Tibial artery (tissue), 4 donors: ENCODE results near the gene MTX2.
"Not testable (repeated sequence)": the region's sequence is repeated elsewhere in the genome, so short reads cannot be mapped to it uniquely, and the experiment has no call there.

Source experiments
- DNase-seq, 2 donors: peaks; one replicate each; pipeline ENCODE4 v3.0.0-alpha.2; 2019
- H3K27ac ChIP-seq, 2 donors: fragments of 200-600 bp; sonication (generic) in 1 of 2; 1 replicate in 1 of 2; 2 replicates in 1 of 2; pipeline ENCODE4 v1.5.1; 2018 to 2019; ENCODE audit warnings: mild to moderate bottlenecking in 1 of 2
- H3K27me3 ChIP-seq, 2 donors: fragments of 200-600 bp; sonication (generic) in 1 of 2; one replicate each; pipeline versions ENCODE4 v1.5.1 to v1.6.0; 2016 to 2019
- H3K36me3 ChIP-seq, 3 donors: fragments of 200-600 bp; sonication (generic) in 2 of 3; one replicate each; pipeline ENCODE4 v1.5.1; 2016 to 2019; ENCODE audit warnings: mild to moderate bottlenecking in 2 of 3
- H3K4me1 ChIP-seq, 4 donors: fragments of 200-600 bp; sonication (generic) in 2 of 4; 1 replicate in 3 of 4; 2 replicates in 1 of 4; pipeline ENCODE4 v1.5.1; 2016 to 2019
- H3K4me3 ChIP-seq, 2 donors: fragments of 200-600 bp; sonication (generic) in 1 of 2; 1 replicate in 1 of 2; 2 replicates in 1 of 2; pipeline ENCODE4 v1.5.1; 2018 to 2019; ENCODE audit warnings: mild to moderate bottlenecking in 2 of 2
- H3K9me3 ChIP-seq, 3 donors: fragments of 200-600 bp; sonication (generic) in 1 of 3; one replicate each; pipeline ENCODE4 v1.5.1; 2016 to 2019
- CTCF ChIP-seq, 2 experiments: fragments of 200-600 bp in 1 of 2; fragments of 450-650 bp in 1 of 2; IDR thresholded peaks; one replicate each; pipeline ENCODE4 v1.5.1; 2017 to 2019; ENCODE audit warnings: antibody characterized with exemption in 2 of 2, mild to moderate bottlenecking in 1 of 2, moderate library complexity in 1 of 2
- intact Hi-C: fragments of 100-400 bp; cut with DNase I; formaldehyde crosslinking; loops from one replicate; pipeline ENCODE4 v1.15.0; 2023; ENCODE audit warnings: low total_unique reads

The MTX2 gene

GRCh38 chr2:176339208-176339607 lies 70.0 kb downstream of the MTX2 start:
- Histone ChIP-seq H3K36me3 (peaks cover 5 to 17% (median 13%) of the 10 kb centered on the region in 3 donors), H3K27me3 (no peaks in the 10 kb centered on the region), H3K9me3 (no peaks in the 10 kb centered on the region), H3K27ac (no peak overlapping the region), H3K4me1 (no peaks in the 10 kb centered on the region), H3K4me3 (no peak overlapping the region)
- DNase-seq, result no peak
- TF ChIP-seq CTCF (IDR thresholded peaks at IDR 0.05), result no peak
- intact Hi-C loops, result no loop called here

- H3K27me3 ChIP-seq, result no peaks in the 10 kb centered on the region
- no peak for TF ChIP-seq CTCF (IDR thresholded peaks at IDR 0.05)
- H3K27ac ChIP-seq, result no peak overlapping the region
- H3K4me3 ChIP-seq, result no peak overlapping the region
- no peaks in the 10 kb centered on the region for H3K9me3 ChIP-seq
- intact Hi-C loops, result no loop called here
- DNase-seq, result no peak
- H3K36me3 ChIP-seq, result no peaks in the 10 kb centered on the region
- H3K4me1 ChIP-seq, result no peaks in the 10 kb centered on the region
Observed at GRCh38 chr2:176356251-176356650, 87.0 kb downstream of the MTX2 start.

- DNase-seq, result no peak
- peaks cover 0 to 4% (median 0%) of the 10 kb centered on the region in 3 donors for H3K9me3 ChIP-seq
- no peaks in the 10 kb centered on the region for H3K27me3 ChIP-seq
- no peak for TF ChIP-seq CTCF (IDR thresholded peaks at IDR 0.05)
- no peaks in the 10 kb centered on the region for H3K4me1 ChIP-seq
- no peaks in the 10 kb centered on the region for H3K36me3 ChIP-seq
- H3K27ac ChIP-seq, result no peak overlapping the region
- intact Hi-C loops, result no loop called here
- no peak overlapping the region for H3K4me3 ChIP-seq
Observed at GRCh38 chr2:176364273-176364977, 95.2 kb downstream of the MTX2 start.

GRCh38 chr2:176368349-176368748 lies 99.1 kb downstream of the MTX2 start:
- no peaks in the 10 kb centered on the region for H3K36me3 ChIP-seq
- no peak for TF ChIP-seq CTCF (IDR thresholded peaks at IDR 0.05)
- intact Hi-C loops, result no loop called here
- no peak overlapping the region for H3K27ac ChIP-seq
- no peak overlapping the region for H3K4me3 ChIP-seq
- peaks cover 0 to 4% (median 0%) of the 10 kb centered on the region in 3 donors for H3K9me3 ChIP-seq
- H3K4me1 ChIP-seq, result no peaks in the 10 kb centered on the region
- no peaks in the 10 kb centered on the region for H3K27me3 ChIP-seq
- no peak for DNase-seq

- H3K36me3 ChIP-seq, result no peaks in the 10 kb centered on the region
- no peak overlapping the region for H3K4me3 ChIP-seq
- no peaks in the 10 kb centered on the region for H3K27me3 ChIP-seq
- intact Hi-C loops, result no loop called here
- no peaks in the 10 kb centered on the region for H3K4me1 ChIP-seq
- no peak overlapping the region for H3K27ac ChIP-seq
- peaks cover 0 to 4% (median 0%) of the 10 kb centered on the region in 3 donors for H3K9me3 ChIP-seq
- DNase-seq, result no peak
- no peak for TF ChIP-seq CTCF (IDR thresholded peaks at IDR 0.05)
Observed at GRCh38 chr2:176370467-176371171, 101.4 kb downstream of the MTX2 start.

GRCh38 chr2:176373155-176373554 lies 103.9 kb downstream of the MTX2 start:
- H3K4me1 ChIP-seq, H3K27ac ChIP-seq, H3K27me3 ChIP-seq, H3K36me3 ChIP-seq, DNase-seq, intact Hi-C loops, H3K4me3 ChIP-seq, H3K9me3 ChIP-seq: not testable (repeated sequence)
